ENCODE results near the gene ILK.

The ILK gene

GRCh38 chr11:6607190-6607795 lies 3.7 kb downstream of the ILK start:
- TF ChIP-seq SPI1 (IDR thresholded peaks at IDR 0.05; ENCODE audit: borderline replicate concordance, low read depth) (no peak), GABPA (IDR thresholded peaks at IDR 0.05; ENCODE audit: low read depth) (no peak), REST (IDR thresholded peaks at IDR 0.05; ENCODE audit: insufficient replicate concordance, low read depth) (no peak), POLR2AphosphoS5 (IDR thresholded peaks at IDR 0.05; ENCODE audit: low read depth) (no peak)
- no peaks in the 10 kb centered on the region for H3K27me3 ChIP-seq (ENCODE audit: insufficient read depth, poor library complexity, severe bottlenecking)
- no peak overlapping the region; the same call in 1 of the 2 replicates for H3K27ac ChIP-seq (replicated peaks)
- no peak for DNase-seq (ENCODE audit: low read depth in 1 of 2, low spot score in 1 of 2)
- H3K4me3 ChIP-seq (replicated peaks; ENCODE audit: insufficient read depth, low read length), result no peak overlapping the region

GRCh38 chr11:6608011-6608410 lies 4.4 kb downstream of the ILK start:
- no peak for DNase-seq (ENCODE audit: low read depth in 1 of 2, low spot score in 1 of 2)
- no peak overlapping the region for H3K4me3 ChIP-seq (replicated peaks; ENCODE audit: insufficient read depth, low read length)
- no peak overlapping the region for H3K27ac ChIP-seq (replicated peaks)
- no peaks in the 10 kb centered on the region for H3K27me3 ChIP-seq (ENCODE audit: insufficient read depth, poor library complexity, severe bottlenecking)
- TF ChIP-seq, protein P1, sequence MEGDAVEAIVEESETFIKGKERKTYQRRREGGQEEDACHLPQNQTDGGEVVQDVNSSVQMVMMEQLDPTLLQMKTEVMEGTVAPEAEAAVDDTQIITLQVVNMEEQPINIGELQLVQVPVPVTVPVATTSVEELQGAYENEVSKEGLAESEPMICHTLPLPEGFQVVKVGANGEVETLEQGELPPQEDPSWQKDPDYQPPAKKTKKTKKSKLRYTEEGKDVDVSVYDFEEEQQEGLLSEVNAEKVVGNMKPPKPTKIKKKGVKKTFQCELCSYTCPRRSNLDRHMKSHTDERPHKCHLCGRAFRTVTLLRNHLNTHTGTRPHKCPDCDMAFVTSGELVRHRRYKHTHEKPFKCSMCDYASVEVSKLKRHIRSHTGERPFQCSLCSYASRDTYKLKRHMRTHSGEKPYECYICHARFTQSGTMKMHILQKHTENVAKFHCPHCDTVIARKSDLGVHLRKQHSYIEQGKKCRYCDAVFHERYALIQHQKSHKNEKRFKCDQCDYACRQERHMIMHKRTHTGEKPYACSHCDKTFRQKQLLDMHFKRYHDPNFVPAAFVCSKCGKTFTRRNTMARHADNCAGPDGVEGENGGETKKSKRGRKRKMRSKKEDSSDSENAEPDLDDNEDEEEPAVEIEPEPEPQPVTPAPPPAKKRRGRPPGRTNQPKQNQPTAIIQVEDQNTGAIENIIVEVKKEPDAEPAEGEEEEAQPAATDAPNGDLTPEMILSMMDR (IDR thresholded peaks at IDR 0.05; ENCODE audit: insufficient read depth, low read length), result no peak
- TF ChIP-seq POLR2AphosphoS5 (IDR thresholded peaks at IDR 0.05; ENCODE audit: low read depth) (no peak), GABPA (IDR thresholded peaks at IDR 0.05; ENCODE audit: low read depth) (no peak), SPI1 (IDR thresholded peaks at IDR 0.05; ENCODE audit: borderline replicate concordance, low read depth) (no peak), REST (IDR thresholded peaks at IDR 0.05; ENCODE audit: insufficient replicate concordance, low read depth) (no peak)

GRCh38 chr11:6608726-6609501 lies 5.3 kb downstream of the ILK start:
- Histone ChIP-seq H3K4me3 (replicated peaks; ENCODE audit: insufficient read depth, low read length) (no peak overlapping the region), H3K27ac (replicated peaks) (no peak overlapping the region), H3K27me3 (ENCODE audit: insufficient read depth, poor library complexity, severe bottlenecking) (no peaks in the 10 kb centered on the region)
- TF ChIP-seq REST (IDR thresholded peaks at IDR 0.05; ENCODE audit: insufficient replicate concordance, low read depth) (no peak), GABPA (IDR thresholded peaks at IDR 0.05; ENCODE audit: low read depth) (no peak), POLR2AphosphoS5 (IDR thresholded peaks at IDR 0.05; ENCODE audit: low read depth) (no peak), SPI1 (IDR thresholded peaks at IDR 0.05; ENCODE audit: borderline replicate concordance, low read depth) (no peak)
- TF ChIP-seq, protein P1 (IDR thresholded peaks at IDR 0.05; ENCODE audit: insufficient read depth, low read length), result no peak
- DNase-seq (ENCODE audit: low read depth in 1 of 2, low spot score in 1 of 2), result no peak

All from HL-60 (cell line).